Peyer's patch (tissue), 4 donors: Measurements from ENCODE around the gene TK1. TPM values are rescaled to one million over a fixed set of nuclear protein-coding genes. Genes with fewer than 3 reads are reported as not detected.
"Not testable (repeated sequence)": the region's sequence is repeated elsewhere in the genome, so short reads cannot be mapped to it uniquely, and the experiment has no call there.

Source experiments
- DNase-seq, 3 donors: peaks; one replicate each; pipeline ENCODE4 v3.0.0-alpha.2; 2017 to 2019
- H3K27ac ChIP-seq, 4 donors: fragments of 200-600 bp; sonication (generic); one replicate each; pipeline ENCODE4 v1.5.1; 2016 to 2019
- H3K27me3 ChIP-seq, 2 donors: fragments of 200-600 bp; sonication (generic); one replicate each; pipeline ENCODE4 v1.5.1; 2019
- H3K36me3 ChIP-seq, 3 donors: fragments of 200-600 bp; sonication (generic); one replicate each; pipeline ENCODE4 v1.5.1; 2016 to 2019
- H3K4me1 ChIP-seq, 4 donors: fragments of 200-600 bp; sonication (generic); one replicate each; pipeline ENCODE4 v1.5.1; 2016 to 2019
- H3K4me3 ChIP-seq, 4 donors: fragments of 200-600 bp; sonication (generic); 1 replicate in 3 of 4; 2 replicates in 1 of 4; pipeline ENCODE4 v1.5.1; 2016 to 2019; ENCODE audit warnings: mild to moderate bottlenecking in 1 of 4
- H3K9me3 ChIP-seq, 4 donors: fragments of 200-600 bp; sonication (generic); one replicate each; pipeline ENCODE4 v1.5.1; 2016 to 2019; ENCODE audit warnings: mild to moderate bottlenecking in 1 of 4
- POLR2A ChIP-seq, 2 donors: fragments of 450-650 bp; IDR thresholded peaks; one replicate each; pipeline ENCODE4 v1.5.1; 2017; ENCODE audit warnings: antibody characterized with exemption in 2 of 2, mild to moderate bottlenecking in 2 of 2, moderate library complexity in 2 of 2
- total RNA-seq, 4 donors: library from RNA; depleted of rRNA; stranded (reverse); fragments of >200 nt; gene quantifications; one replicate each; pipeline ENCODE4 v1.1.0, GENCODE V29; 2016
- TF ChIP-seq, protein P1 (sequence below), 6 experiments: fragments of 450-650 bp in 4 of 6; fragments of 200-600 bp in 2 of 6; sonication (generic) in 1 of 6; IDR thresholded peaks; one replicate each; pipeline ENCODE4 v1.5.1; 2017 to 2019; ENCODE audit warnings: antibody characterized with exemption in 6 of 6, mild to moderate bottlenecking in 3 of 6, moderate library complexity in 1 of 6

The TK1 gene
- total RNA-seq = 10 to 100 TPM in 2 of 4 donors, 1 to 10 TPM in 2; 6.2 to 46.2 (median 10.1) TPM

DNA sequence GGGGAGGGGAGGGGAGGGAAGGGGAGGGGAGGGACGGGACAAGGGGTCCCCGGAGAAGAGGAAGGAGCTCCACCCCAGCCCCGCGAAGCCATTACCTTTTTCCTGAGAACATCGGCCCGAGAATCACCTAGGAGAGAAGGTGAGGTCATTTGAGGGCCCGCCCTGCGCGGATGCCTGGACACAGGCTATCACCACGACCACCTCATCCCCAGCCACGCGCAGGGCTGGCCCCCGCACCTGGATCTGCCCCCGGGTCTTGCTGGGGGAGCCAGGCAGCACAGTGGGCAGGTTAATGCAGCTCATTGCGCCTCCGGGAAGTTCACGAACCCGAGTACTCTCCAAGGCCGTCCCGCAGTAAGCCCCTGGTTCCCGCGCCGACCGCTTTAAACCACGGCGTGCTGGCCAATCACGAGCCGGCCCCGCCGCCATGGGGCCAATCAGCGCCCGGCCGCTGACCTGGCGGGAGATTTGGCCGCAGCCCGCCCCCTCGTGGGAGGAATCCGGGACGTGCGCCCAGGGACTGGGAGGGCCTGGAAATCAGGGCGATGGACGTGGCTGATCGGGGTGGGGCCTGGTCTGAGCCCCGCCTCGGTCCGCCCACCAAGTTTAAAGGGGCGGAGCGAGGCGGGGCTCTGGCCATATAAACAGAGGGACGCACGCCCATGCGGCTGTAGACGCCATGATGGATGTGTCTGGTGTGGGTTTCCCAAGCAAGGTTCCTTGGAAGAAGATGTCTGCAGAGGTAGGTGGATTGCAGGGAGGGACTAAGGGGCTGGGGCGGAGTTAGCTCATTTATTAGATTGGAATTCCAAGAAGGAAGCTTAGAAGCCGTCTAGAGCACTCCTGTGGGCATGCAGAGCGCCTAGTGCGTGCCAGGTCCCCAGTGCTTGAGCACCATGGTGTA, at the start of gene TK1, which contains the start of gene AFMID:
TK1 (minus strand) TSS at position 361 of the 904 bp plus-strand sequence; CDS start at position 303, 58 bp downstream.
AFMID (plus strand) TSS at position 671 of the 904 bp plus-strand sequence; CDS start at position 680, 9 bp downstream.
- Histone ChIP-seq H3K4me3 (peak within 1 kb of the TSS; percentile 39 to 62 (median 49)), H3K9me3 (no peaks in the 10 kb centered on the region), H3K4me1 (peaks cover 0 to 40% (median 5%) of the 10 kb centered on the region in 4 donors), H3K36me3 (peaks cover 0 to 8% (median 0%) of the 10 kb centered on the region in 3 donors), H3K27ac (peak within 1 kb of the TSS; percentile 60 to 85 (median 78)), H3K27me3 (no peaks in the 10 kb centered on the region)
- TF ChIP-seq, protein P1, sequence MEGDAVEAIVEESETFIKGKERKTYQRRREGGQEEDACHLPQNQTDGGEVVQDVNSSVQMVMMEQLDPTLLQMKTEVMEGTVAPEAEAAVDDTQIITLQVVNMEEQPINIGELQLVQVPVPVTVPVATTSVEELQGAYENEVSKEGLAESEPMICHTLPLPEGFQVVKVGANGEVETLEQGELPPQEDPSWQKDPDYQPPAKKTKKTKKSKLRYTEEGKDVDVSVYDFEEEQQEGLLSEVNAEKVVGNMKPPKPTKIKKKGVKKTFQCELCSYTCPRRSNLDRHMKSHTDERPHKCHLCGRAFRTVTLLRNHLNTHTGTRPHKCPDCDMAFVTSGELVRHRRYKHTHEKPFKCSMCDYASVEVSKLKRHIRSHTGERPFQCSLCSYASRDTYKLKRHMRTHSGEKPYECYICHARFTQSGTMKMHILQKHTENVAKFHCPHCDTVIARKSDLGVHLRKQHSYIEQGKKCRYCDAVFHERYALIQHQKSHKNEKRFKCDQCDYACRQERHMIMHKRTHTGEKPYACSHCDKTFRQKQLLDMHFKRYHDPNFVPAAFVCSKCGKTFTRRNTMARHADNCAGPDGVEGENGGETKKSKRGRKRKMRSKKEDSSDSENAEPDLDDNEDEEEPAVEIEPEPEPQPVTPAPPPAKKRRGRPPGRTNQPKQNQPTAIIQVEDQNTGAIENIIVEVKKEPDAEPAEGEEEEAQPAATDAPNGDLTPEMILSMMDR (IDR thresholded peaks at IDR 0.05) = peak; percentile 67 to 98 (median 89)
- TF ChIP-seq POLR2A (IDR thresholded peaks at IDR 0.05) = peak; percentile 58 to 86
- DNase-seq = peak; percentile 91 to 99 (median 97)

DNA sequence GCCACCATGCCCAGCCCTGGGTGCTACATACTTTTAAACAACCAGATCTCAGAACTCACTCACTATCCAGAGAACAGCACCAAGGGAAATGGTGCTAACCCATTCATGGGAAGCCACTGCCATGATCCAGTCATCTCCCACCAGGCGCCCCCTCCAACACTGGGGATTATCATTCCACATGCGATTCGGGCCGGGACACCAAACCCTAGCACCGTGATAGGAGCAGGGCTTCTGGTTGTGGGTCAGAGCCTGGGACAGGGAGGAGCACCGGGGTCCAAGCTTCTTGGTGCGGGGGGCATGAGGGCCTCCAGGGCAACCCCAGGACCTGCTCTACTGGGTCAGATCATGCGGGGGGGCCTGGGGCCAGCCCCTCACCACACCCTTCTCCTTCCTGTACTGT, 49.0 kb upstream of the TK1 start:
- Histone ChIP-seq H3K4me1 (peaks cover 0 to 9% (median 3%) of the 10 kb centered on the region in 4 donors), H3K27ac (no peak overlapping the region), H3K27me3 (peaks cover 0 to 14% of the 10 kb centered on the region in 2 donors), H3K9me3 (no peaks in the 10 kb centered on the region), H3K36me3 (no peaks in the 10 kb centered on the region), H3K4me3 (no peak overlapping the region)
- no peak for DNase-seq
- no peak for TF ChIP-seq POLR2A (IDR thresholded peaks at IDR 0.05)
- TF ChIP-seq, protein P1 (IDR thresholded peaks at IDR 0.05) = no peak

- peaks cover 0 to 14% of the 10 kb centered on the region in 2 donors for H3K27me3 ChIP-seq
- H3K4me1 ChIP-seq, DNase-seq, H3K4me3 ChIP-seq, H3K36me3 ChIP-seq, H3K27ac ChIP-seq, H3K9me3 ChIP-seq: not testable (repeated sequence)
Observed at GRCh38 chr17:78235022-78235421, 48.2 kb upstream of the TK1 start.

- TF ChIP-seq, protein P1 (IDR thresholded peaks at IDR 0.05) = no peak
- no peak for TF ChIP-seq POLR2A (IDR thresholded peaks at IDR 0.05)
- H3K9me3 ChIP-seq = no peaks in the 10 kb centered on the region
Observed at GRCh38 chr17:78234261-78234865, 47.5 kb upstream of the TK1 start.

GRCh38 chr17:78233678-78234077, 46.8 kb upstream of the TK1 start:
- Histone ChIP-seq H3K9me3 (no peaks in the 10 kb centered on the region), H3K4me3 (no peak overlapping the region), H3K36me3 (no peaks in the 10 kb centered on the region), H3K4me1 (peaks cover 0 to 9% (median 3%) of the 10 kb centered on the region in 4 donors), H3K27me3 (peaks cover 0 to 14% of the 10 kb centered on the region in 2 donors), H3K27ac (no peak overlapping the region)
- TF ChIP-seq, protein P1 (IDR thresholded peaks at IDR 0.05) = no peak
- no peak for TF ChIP-seq POLR2A (IDR thresholded peaks at IDR 0.05)
- no peak for DNase-seq

More at GRCh38 chr17:78234261-78234865, 47.5 kb upstream of the TK1 start:
- peaks cover 0 to 14% of the 10 kb centered on the region in 2 donors for H3K27me3 ChIP-seq
- H3K4me1 ChIP-seq = peaks cover 0 to 9% (median 3%) of the 10 kb centered on the region in 4 donors
- DNase-seq = no peak
- no peaks in the 10 kb centered on the region for H3K36me3 ChIP-seq
- H3K27ac ChIP-seq = no peak overlapping the region
- no peak overlapping the region for H3K4me3 ChIP-seq

GRCh38 chr17:78232859-78233173, 46.0 kb upstream of the TK1 start:
- peaks cover 0 to 9% (median 3%) of the 10 kb centered on the region in 4 donors for H3K4me1 ChIP-seq
- H3K27ac ChIP-seq = no peak overlapping the region
- peaks cover 0 to 14% of the 10 kb centered on the region in 2 donors for H3K27me3 ChIP-seq
- no peak for TF ChIP-seq POLR2A (IDR thresholded peaks at IDR 0.05)
- TF ChIP-seq, protein P1 (IDR thresholded peaks at IDR 0.05) = no peak
- H3K4me3 ChIP-seq = no peak overlapping the region
- H3K36me3 ChIP-seq = no peaks in the 10 kb centered on the region
- H3K9me3 ChIP-seq = no peaks in the 10 kb centered on the region
- DNase-seq = no peak
